ENCODE measurements around the gene PCDH17.

GRCh38 chr13:57612568-57612967, 19.0 kb upstream of the PCDH17 start:
- TF ChIP-seq POLR2A (IDR thresholded peaks at IDR 0.05): no peak
- no peak for TF ChIP-seq CTCF (IDR thresholded peaks at IDR 0.05)
- no peak for TF ChIP-seq EP300 (IDR thresholded peaks at IDR 0.05)
